Urothelium cell line (cell line): ENCODE data around the gene MTR.
A peak's percentile ranks its signal among the peaks of the same experiment; 100 is the strongest.
"Not testable (repeated sequence)": the region's sequence is repeated elsewhere in the genome, so short reads cannot be mapped to it uniquely, and the experiment has no call there.

Experiments used
- DNase-seq: peaks from one replicate; pipeline ENCODE4 v3.0.0; 2011; ENCODE audit warnings: low spot score, mixed read lengths
- FAIRE-seq: peaks from 2 replicates; lab custom pipeline; 2011; peaks lifted over from hg19 to GRCh38; lab: Jason Lieb, UNC

Gene MTR

DNA sequence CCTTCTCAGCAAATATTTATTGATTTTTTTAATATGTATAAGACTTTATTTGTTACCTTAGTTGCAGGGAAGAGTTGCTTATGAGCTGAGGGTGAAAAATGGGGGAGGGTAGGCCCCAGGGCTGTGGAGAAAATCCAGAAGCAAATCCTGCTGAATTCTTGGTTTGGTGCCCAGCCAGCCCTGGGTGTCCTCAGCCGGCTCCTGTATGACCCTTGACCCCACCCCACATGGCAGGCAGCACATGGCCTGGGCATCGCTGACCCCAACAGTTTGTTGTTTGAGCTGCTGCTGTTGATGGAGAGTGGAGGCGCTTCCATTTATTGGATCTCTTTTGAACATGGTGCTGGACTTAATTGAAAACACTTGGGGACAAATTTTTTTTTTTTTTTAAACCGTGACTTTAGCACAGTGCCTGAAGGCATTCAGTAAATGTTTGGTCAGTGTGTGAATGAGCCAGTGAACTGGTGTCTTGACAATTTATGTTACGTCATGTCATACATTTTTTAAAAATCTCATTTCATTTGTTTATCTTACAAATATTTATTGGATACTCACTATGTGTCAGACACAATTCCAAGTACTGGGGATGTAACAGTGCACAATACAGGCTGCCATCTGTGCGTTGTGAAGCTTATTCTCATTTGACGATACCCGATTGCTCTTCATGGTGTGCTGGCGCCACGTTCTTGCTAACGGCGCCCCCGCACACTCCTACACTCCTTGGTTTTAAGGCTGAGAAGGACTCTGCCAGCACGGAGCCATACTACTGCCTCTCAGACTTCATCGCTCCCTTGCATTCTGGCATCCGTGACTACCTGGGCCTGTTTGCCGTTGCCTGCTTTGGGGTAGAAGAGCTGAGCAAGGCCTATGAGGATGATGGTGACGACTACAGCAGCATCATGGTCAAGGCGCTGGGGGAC lies 98.8 kb downstream of the MTR start:
- DNase-seq, result no peak

DNA sequence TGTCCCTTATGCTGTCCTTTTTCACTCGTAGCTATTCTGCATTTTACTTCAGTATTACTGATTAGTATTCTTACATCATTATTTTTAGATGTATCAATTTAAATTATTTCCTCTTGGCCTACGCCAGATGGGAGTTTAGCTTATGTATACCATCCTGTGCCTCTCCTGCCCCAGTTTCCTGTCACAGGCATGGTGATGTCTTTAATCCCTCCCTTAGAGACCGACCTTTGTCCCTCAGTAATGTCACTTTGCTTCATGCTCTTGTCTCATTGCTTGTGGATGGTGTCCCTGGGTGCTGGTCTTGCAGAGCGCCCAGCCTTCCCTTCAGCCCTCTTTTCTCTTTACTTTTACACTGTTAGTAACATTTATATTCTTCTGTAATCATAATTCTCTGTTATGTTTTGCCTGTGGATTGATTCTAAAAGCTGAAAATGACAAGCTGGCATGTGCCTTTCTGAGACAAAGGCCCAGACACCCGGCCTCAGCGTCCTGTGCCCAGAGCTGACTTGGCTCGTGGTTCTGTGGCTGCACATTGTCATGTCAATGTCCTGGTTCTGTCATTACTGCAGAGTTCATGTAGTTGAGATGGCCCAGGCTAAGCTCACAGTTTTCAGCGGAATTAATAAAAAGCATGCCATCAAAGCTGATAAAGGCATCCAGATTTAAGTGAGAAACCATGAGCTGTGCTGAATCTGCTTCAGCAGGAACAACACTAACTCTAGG lies 100.7 kb downstream of the MTR start:
- FAIRE-seq (no peak), DNase-seq (no peak)

More for the DNA sequence above, 98.8 kb downstream of the MTR start:
- FAIRE-seq, result no peak

DNA sequence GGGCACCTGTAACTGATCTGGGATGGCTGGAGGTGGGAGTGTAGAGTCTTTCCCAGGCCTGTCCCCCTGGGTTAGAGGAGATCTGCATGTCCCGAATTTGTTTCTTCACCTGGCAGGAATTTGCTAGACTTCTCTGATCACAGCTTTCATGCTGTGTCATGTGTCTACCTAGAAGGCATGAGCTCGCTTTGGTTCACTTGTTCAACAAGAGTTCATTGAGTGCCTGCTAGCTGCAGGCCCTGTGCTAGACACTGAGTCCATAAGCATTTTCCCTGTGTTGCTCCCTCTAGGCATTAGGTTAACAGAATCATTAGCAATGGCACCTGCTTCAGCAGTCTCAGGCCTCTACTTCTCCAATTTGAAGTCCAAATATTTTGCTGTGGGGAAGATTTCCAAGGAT lies 101.6 kb downstream of the MTR start:
- FAIRE-seq, result no peak
- DNase-seq, result no peak

DNA sequence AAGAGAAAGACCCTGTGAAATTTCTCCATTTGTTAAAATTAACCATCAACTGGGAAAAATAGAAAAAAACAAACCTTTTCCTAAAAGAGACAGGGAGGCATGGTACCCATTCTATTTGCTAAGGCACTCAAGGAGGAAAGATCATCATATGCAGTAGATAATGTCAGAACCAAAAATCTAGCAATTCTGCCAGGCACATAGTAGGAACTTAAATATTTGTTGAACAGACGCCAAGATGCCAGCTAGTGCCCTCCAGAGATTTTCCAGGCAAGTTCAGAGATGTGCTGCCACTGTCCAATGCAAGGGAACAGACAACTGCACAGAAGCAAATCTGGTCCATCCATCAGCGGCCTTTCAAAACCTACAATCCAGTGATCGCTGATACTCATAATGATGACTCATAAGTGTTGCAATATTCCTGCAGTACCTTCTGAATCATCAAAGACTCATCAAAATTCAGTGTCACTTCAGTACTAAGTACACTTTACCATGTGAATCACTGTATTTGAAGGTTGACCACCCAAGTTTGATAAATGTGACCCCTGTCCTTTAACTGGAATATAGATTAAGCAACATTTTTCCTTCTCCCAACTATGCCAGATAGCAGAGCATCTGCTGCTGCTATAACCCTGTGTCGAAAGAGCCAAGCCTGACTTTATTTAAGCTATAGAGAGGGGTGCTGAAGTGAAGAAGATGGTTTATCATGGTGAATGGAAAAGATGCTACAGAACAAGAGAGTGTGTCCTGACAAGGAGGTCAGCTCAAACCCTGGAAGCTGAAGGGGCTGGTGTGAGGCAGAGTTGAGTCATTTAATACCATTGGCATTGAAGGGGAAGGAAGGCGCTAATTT lies 110.0 kb downstream of the MTR start:
- peak; percentile 70 for DNase-seq
- FAIRE-seq, result no peak

DNA sequence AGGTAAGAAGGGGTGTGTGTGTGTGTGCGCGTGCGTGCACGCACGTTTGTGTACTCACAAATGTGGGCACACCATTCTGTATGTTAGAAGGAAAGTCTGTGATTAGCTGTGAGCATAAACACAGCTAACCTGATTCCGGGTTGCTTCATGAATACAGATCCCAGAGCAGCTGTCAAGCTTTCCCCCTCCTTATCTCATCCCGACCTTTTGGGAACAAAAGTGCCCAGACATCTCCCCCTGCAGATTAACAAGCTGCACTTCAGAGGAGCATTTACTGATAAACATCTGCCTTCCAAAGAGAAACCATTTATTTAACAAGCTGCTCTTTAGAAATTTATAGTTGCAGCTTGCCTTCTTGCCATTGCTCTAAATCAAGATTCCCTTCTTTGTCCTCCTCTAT lies 112.1 kb downstream of the MTR start:
- DNase-seq, result no peak

DNA sequence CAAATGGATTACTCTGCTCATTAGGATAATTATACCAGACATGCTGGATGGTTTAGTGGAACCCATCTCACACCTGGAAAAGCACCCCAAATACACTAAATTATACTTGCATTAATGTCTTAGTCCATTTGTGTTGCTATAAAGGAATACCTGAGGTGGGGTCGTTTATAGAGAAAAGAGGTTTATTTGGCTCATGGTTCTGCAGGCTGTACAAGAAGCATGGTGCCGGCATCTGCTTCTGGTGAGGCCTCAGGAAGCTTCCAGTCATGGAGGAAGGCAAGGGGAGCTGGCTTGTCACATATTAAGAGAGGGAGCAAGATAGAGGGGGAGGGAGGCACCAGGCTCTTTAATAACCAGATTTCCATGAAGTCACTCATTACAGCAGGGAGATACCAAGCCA lies 113.6 kb downstream of the MTR start:
- FAIRE-seq (no peak), DNase-seq (no peak)

More for the DNA sequence above, 112.1 kb downstream of the MTR start:
- no peak for FAIRE-seq

DNA sequence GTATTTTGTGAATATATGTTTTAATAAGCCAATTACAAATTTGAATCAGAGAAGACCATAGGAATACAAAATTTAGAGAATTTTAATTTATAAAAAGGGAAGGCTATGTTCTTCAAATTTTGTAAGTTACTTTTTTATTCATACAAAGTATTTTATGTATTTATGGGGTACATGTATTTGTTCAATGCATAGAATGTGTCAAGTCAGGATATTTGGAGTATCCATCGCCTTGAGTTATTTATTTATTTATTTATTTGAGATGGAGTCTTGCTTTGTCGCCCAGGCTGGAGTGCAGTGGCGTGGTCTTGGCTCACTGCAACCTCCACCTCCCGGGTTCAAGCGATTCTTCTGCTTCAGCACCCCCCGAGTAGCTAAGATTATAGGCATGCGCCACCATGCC lies 116.0 kb downstream of the MTR start:
- DNase-seq, FAIRE-seq: not testable (repeated sequence)

DNA sequence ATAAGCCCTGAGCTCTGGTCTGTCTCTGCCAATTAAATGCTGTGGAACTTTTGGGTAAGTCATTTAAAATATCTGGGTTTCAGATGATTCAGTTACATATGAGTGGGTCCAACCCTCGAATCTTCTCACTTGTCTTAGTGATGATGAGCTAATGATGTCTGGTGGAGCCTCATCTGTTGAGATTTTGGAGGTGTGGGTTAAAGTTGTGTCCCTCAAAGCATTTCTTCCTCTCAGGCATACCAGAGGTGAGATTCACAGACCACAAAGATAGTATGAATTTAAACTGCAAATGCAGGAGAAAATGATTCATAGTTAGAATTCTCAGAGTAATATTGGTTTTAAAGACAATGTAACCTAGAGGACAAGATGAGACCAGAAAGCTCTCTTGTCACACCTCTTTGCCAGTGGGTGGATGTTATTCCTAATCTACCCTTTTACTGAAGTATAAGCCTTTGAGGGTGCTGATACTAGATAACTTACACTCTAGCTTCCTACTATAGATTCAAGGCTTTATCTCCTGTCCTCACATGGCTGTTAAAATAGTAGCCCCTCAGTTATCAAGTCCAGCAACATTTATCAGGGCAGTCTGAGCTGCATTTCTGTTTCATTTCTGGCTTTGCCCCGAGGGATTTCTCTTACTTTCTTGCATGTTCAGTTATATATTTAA lies 118.4 kb downstream of the MTR start:
- DNase-seq, result peak; percentile 21
- FAIRE-seq, result no peak

DNA sequence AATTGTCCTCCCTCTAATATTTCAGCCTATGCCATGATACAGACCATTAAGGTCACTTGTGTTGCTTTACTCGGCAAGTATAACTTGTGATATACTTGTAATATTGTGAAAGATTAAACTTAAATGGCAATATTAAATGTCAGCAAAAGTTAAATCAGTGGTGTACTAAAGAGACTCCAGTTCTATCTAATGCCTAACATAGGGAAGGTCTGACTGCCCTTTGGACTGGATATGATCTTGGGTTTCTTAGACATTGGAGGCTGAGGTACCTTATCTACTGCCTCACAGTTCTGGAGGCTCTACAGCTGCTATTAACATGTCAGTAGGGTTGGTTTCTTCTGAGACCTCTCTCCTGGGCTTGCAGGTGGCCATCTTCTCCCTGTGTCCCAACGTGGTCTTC lies 119.3 kb downstream of the MTR start:
- FAIRE-seq (no peak), DNase-seq (no peak)

DNA sequence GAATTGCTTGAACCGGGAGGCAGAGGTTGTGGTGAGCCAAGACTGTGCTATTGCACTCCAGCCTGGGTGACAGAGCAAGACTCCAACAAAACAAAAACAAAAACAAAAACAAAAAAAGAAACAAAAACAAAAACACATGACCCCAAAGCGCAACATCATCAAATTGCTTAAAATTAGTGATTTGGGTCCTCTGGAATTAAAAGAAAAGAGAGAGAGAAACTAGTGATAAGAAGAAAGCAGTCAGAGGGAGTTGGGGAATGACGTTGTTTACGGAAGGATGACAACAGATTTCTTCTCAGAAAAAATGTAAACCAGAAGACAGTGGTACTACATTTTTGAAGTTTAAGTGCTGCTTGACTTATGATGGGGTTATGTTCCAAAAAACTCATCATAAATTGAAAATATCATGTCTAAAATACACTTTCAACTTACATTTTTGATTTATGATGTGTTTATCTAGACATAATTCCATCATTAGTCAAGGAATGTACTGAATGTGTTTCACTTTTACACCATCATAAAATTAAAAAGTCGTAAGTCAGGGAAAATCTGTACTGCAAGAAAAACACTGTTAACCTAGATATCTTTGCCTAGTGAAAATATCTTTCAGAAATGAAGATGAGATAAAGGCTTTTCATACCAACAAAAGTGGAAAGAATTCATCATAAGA lies 121.2 kb downstream of the MTR start:
- DNase-seq (no peak), FAIRE-seq (no peak)

DNA sequence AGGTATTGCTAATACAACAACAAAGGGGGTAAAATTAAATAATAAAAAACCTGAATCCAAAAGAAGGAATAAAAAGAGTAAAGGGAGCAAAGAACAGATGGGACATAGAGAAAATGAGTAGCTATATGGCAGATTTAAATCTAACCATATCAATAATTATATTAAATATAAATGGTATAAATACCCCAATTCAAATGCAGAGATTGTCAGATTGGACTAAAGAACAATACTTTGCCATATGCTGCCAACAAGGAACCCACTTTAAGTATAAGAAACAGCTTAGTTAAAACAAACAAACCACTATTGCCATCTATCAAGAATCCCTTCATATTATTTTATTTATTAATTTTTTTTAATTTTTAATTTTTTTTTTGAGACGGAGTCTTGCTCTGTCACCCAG lies 122.4 kb downstream of the MTR start:
- FAIRE-seq (no peak), DNase-seq (no peak)

DNA sequence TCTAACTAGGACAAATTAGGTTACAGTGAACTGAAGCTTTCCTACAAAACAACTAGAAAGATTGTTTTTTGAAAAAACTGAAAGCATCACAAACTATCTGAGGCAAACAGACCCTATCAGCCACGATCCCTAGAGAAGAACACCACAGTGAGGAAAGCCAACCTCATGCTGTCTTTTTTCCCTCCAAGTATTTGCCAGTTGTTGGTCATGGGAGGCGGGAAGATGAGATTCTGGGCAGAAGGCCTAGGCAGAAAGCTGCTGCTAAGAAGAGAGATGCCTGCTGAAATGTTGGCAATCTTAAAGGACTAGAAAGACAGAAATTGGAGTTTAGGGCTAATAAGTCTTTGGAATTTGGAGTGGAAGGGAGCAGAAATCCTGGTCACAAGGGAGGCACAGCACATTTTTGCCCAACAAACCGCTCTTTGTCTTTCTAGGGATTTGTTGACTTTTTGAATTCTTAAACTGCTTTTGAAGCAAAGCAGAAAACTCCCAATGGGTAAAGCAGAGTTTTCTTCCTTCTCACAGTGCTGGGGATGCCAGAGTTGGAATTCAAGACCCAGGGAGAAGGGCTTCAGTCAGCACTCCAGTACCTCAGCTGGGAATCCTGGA lies 125.3 kb downstream of the MTR start:
- no peak for DNase-seq
- no peak for FAIRE-seq

DNA sequence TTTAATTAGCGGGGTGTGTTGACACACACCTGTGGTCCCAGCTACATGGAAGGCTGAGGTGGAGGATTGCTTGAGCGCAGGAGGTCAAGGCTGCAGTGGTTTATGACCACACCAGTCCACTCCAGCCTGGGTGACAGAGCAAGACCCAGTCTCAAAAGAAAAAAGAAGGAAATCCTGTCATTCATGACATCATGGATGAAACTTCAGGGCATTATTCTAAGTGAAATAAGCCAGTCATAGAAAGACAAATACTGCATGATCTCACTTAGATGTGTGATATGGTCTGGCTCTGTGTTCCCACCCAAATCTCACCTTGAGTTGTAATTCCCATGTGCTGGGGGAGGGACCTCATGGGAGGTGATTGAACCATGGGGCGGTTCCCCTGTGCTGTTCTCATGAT lies 126.5 kb downstream of the MTR start:
- no peak for FAIRE-seq
- DNase-seq, result no peak

DNA sequence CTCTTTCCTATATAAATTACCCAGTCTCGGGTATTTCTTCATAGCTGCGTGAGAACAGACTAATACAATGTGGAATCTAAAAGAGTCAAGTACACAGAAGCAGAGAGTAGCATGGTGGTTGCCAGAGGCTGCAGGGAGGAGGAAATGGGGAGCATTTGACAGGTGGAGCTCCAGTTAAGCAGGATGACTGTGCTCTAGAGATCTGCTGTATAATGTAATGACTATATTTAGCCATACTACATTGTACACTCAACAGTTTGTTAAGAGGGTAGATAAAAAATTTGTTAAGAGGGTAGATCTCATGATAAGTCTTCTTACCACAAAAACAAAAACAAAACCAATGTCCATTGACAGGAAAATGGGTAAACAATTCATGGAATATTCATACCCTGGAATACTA lies 127.1 kb downstream of the MTR start:
- no peak for DNase-seq
- no peak for FAIRE-seq

DNA sequence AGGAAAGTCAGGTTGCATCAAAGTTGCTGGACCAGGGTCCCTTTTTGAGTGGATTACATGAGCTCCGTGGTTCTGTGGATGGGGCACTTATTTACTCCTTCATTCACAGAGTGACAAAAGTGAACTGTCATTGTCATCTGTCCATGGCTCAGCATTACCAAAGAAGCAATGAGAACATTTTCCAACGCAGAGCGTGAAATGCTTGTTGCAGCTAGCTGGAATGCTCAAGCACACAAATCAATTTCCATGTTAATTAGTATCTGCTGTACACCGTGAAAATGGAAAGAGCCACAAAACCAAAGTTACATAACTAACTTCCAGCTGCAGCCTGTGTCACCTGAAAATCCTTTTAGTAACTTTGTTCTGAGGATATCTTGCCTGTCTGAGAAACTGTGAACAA lies 130.3 kb downstream of the MTR start:
- FAIRE-seq (no peak), DNase-seq (no peak)

DNA sequence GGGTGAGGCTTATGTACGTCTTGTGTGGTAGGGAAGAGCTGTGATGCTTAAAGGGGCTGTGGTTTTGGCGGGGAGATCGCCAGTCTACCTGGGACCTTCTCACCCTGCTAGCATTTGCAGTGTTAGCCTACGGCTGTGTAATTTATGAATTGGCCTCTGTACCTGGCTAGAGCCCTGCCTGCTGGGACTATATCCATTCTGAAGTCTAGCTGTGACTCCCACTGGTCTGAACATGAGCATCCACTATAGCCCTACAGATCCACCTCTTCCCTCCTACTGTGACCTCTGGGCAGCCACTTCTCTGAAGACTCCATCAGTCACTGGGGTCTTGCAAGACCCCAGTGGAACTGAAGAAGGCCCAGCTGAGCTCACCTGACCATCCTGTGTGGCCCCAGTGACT lies 135.4 kb downstream of the MTR start:
- no peak for FAIRE-seq
- no peak for DNase-seq

DNA sequence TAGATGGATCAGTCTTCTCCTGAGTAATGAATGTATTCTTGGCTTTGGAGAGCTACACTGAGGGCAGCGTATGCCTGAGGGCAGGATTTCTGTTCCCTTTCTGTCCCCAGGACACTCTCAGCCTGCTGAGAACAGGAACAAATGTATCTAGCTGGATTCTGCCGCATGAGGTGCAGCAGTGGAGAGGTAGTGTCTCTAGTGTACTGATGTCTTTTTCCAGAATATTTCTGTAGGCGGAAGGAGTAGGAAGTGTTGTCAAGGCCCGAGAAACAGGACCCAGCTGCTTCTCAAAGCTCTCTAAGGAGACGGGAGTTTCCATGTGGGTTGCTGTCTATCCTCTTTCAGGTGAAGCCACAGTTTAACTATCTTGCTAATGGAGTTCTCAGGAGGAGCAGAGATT lies 143.7 kb downstream of the MTR start:
- no peak for DNase-seq
- FAIRE-seq, result no peak

DNA sequence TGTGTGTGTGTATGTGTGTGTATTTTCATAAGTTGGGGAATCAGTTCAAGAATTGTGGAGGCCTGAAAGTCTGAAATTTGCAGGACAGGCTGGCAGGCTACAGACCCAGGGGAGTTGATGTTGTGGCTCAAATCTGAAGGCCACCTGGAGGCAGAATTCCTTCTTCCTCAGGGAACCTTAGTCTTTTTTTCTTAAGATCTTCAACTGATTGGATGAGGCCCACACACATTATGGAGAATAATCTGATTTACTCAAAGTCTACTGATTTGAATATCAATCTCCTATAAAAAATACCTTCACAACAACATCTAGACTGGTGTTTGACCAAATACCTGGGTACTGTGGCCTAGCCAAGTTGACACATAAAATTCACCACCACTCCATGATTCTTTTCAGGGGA lies 147.3 kb downstream of the MTR start:
- FAIRE-seq, result no peak
- no peak for DNase-seq

DNA sequence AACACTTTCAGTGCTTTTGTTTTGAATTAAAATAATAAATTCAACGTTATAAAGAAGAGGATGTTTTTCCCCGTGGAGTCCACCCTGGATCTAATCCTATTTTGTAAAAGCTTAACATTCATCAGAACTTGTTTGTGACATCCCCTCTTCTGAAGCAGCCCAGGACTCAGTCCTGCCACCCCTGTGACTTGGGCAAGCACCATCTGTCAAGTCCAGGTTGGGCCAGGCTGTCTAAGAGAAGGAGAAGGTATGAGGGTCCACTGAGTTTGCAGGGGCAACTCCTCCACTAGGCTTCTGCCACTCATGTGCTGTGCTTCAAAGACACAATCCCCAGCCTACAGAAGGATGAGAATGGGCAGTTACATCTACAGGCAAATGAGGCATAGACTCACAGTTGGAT lies 149.5 kb downstream of the MTR start:
- DNase-seq, result no peak
- FAIRE-seq, result no peak

DNA sequence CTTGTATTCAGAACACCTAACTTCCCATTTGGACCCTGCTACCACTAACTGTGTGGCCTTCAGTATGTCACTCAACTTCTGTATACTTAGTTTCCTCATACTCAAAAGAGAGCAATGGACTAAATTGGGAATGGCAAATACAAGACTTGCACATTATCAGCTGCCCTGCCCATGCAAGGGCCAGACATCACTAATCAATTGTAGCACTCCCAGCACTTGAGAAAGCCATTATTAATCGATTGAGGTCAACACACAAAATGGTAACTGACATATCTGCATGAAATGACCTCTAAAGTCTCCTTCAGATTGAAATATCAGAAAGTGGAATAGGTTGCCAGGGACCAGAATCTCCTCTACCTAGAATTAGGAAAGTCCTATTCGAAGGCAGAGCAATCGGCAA lies 149.9 kb downstream of the MTR start:
- no peak for DNase-seq

More for the DNA sequence above, 149.9 kb downstream of the MTR start:
- FAIRE-seq, result no peak
